NCI-H1694 (cell line): ENCODE results near the gene PC.
"Not testable (repeated sequence)": the region's sequence is repeated elsewhere in the genome, so short reads cannot be mapped to it uniquely, and the experiment has no call there.

Experiments
- DNase-seq: peaks from one replicate; lab custom pipeline; 2025; lab: John Stamatoyannopoulos, UW

The PC gene

DNA sequence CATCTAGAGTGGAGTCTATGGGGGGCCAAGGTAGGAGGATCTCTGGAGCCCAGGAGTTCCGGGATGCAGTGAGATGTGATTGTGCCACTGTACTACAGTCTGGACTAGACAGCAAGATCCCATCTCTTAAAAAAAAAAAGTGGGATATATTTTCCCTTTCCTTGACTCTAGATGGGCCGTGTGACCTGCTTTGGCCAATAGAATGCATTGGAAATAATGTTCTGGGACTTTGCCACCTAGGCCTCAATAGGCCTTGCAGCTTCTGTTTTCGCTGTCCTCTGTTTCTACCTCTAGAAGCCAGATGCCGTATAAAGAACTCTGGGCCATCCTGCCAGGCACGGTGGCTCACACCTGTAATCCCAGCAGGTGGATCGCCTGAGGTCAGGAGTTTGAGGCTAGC is 20.5 kb upstream of the PC start:
- DNase-seq = no peak

DNA sequence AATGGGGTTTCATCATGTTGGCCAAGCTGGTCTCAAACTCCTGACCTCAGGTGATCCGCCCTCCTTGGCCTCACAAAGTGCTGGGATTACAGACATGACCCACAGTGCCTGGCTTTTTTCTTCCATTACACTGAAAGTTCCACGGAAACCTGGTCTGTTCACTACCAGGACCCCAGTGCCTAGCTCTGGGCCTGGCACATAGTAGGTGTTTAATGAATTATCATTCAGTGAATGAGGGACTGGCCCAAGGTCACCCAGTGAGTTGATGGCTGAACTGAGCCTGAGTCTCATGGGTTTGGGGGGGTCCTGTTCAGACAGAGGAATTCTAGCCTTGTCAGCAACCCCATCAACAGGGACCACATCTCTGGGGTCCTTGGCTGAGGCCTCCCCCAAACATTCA is 20.0 kb upstream of the PC start:
- DNase-seq = no peak

DNA sequence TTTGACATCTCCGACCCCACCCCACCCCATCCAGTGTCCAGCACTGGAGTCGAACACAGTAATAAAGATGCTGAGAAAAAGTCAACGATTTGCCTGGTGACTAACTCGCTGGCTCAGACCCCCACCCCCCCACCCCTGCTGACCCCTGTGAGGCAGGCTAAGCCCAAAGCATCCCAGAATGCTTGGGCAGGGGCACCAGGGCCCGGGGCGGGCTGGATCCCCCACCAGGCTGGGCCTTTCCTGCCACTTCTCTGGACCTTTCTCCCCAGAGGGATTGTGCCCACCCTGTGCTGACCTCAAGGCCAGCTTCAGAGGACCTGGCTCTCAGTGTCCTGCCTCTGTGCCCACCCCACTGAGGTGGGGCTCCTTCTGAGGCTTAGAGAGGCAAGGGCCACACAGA is 18.7 kb upstream of the PC start:
- DNase-seq = no peak

GRCh38 chr11:66976028-66976467 is 17.9 kb upstream of the PC start:
- peak; percentile 7 for DNase-seq

- DNase-seq = no peak
These were observed 17.3 kb upstream of the PC start for GRCh38 chr11:66975405-66976027.

- DNase-seq = no peak
These were observed 16.7 kb upstream of the PC start, which contains the start of gene C11orf86 for GRCh38 chr11:66974724-66975404. Gene C11orf86, plus strand, starts transcription at chr11:66975304. Its CDS starts 59 bp downstream, at chr11:66975363.

DNA sequence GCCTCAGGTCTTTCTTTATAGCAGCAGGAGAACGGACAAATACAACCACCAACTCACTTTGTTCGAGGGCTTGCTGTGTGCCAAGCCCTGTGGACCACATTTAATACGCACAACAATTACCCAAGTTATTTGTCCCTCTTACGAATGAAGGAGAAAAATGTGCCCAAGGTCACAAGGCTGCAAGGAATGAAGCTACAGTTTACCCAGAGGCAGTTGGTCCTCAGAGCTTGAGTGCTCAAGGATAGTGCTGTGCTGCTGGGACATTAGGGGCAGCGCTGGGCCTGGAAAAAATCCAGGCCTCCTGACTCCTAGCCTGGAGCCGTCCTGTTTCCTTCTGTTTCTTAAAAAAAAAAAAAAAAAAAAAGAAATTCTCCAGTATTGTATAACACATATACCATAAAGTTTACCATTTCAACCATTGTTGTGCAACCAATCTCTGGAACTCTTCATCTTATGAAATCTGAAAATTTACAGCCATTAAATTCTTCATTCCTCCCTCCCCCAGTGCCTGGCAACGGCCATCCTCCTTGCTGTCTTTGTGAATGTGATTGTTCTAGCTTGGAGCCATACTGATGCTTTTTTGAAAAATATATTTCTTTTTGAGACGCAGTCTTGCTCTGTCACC is 15.9 kb upstream of the PC start:
- no peak for DNase-seq

DNA sequence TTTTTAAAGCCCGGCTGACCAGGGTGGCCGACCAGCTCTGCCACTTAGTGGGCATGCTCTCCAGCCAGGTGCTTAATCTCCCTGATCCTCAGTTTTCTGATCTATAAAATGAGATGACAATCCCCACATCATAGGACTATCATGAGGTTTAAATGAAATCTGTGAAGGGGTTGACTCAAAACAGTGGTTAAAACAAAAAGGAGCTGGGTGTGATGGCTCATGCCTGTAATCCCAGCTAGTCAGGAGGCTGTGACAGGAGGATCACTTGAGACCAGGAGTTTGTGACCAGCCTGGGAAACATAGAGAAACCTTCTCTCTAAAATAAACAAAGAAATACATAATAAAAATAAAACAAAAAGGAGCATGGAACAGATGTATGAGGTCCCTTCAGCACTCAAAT is 13.3 kb upstream of the PC start:
- no peak for DNase-seq

DNA sequence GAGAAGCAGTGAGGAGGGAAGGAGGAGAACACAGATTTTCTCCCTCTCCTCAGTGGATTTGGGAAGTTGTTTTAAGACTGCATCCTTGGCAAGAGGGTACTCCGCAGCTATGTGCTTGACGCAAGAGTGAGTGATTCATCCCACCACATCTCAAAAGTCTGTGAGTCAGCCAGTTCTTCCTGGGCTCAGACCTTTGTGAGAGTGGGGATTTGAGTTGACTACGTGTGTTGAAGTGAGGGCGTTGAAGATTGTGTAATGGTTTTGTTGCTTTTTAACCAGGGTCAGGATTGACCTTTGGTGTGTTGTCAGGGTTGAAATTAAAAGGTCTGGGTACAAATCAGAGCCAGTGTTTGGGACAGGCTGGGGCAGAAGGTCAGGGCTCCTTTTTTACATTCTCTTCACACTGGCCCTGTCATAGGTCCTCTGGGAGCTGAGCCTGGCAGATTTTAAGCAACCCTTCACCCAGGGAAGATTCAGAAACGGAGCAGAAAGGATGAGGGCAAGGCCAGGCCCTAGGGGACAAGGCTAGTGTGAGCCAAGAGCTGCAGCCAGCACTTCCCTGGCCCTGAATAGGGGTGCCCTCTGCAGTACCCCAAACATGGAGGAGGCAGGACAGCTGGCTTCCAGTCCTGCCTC is 12.7 kb upstream of the PC start:
- no peak for DNase-seq

DNA sequence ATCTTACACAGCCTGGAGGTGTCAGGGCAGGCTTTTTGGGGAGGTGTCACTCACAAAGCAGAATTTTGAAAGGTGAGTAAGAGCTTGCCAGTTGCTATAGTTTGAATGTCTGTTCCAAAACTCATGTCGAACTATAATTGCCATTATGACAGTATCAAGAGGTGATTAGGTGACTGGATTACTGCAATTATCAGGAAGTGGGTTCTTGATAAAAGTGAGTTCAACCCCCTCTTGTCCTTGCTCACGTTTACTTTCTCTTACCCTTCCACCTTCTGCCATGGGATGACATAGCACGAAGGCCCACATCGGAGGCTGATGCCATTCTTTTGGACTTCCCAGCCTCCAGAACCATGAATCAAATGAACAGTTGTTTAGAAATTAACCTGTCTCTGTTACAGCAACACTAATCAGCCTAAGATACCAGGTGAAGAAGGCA is 12.2 kb upstream of the PC start:
- no peak for DNase-seq

DNA sequence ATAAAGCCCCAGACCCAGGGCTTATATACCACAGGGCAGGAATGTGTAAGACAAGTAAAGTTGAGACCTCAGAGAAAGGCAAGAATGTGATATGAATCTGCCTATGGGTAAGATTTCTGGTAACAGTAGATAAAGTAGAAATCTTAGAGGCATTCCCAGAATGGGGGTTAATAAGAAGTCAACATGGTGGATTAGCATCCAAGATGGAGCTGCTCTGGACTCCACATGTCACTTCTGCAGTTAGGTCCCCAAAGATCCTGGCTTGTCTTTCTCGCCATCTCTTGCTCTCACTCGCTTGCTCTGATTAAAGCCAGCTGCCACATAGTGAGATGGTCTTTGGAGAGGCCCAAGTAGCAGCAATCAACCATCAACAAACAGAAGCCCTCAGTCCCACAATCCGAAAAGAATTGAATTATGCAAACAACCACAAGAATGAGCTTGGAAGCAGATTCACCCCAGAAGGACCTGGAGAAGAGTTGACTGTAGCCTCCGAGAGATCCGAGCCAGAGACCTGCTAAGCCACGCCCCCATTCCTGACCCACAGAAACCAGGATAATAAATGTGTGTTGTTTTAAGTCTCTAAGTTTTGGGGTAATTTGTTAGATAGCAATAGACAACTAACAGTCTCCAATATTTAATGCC is 11.5 kb upstream of the PC start:
- DNase-seq = no peak

DNA sequence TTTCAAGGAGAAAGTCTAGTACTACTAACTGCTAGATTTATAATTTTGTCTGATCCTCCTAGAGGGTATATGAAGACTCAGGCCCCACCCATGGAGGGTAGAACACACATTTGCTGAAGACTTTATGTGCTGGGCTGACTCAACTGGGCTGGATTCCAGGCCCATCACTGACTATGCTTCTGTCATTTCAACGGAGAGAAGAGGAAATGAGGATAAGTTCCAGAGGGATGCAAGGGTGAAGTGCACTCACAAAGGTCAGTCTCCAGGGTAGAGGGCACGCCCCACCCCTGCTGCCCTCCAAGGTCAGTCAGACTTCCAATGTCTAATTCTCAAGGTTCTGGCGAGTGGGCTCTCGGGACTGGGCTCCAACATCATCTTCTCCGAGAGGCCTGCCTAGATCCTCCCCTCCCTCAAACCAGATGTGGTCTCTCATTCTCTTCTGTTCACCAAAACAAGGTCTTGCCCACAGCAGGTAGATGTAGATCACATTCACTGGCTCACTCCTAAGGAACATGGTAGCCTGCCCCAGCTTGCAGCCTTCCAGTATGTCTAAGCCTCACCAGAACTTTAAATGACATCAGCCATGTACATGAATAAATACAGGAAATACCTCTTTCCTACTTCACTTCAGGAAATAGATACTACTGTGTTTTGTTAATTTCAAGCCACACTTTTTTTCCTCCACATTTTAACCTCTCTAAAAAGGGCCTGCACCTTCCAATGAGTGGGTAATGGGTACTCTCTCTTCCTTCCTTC is 9.7 kb upstream of the PC start:
- DNase-seq = no peak

GRCh38 chr11:66966351-66966750 is 8.2 kb upstream of the PC start:
- DNase-seq = no peak

GRCh38 chr11:66964495-66964894 is 6.3 kb upstream of the PC start:
- no peak for DNase-seq

- no peak for DNase-seq
These were observed 4.6 kb upstream of the PC start for GRCh38 chr11:66962801-66963200.

GRCh38 chr11:66962247-66962646 is 4.1 kb upstream of the PC start:
- no peak for DNase-seq

GRCh38 chr11:66961691-66962213 is 3.6 kb upstream of the PC start:
- not testable (repeated sequence) for DNase-seq

GRCh38 chr11:66958956-66959274 is 732 bp upstream of the PC start:
- no peak for DNase-seq

- DNase-seq = no peak
These were observed 282 bp downstream of the PC start for GRCh38 chr11:66957971-66958231.

GRCh38 chr11:66956689-66957290 is 1.4 kb downstream of the PC start:
- DNase-seq = no peak

GRCh38 chr11:66953081-66953833 is 4.9 kb downstream of the PC start:
- no peak for DNase-seq
